Hypothalamus (tissue), 51 donors: ENCODE data around the gene MRPL52.

ENCODE experiments used
- DNase-seq, 51 donors: peaks; one replicate each; lab custom pipeline; 2025; lab: John Stamatoyannopoulos, UW

MRPL52 gene

GRCh38 chr14:22837114-22837749 lies 7.5 kb downstream of the MRPL52 start:
- DNase-seq: peak in 20 of 51 donors; percentile 13 to 57 (median 32)

- peak in 6 of 51 donors; percentile 13 to 37 (median 27) for DNase-seq
These were observed 8.3 kb downstream of the MRPL52 start for GRCh38 chr14:22837750-22838538.

- peak in 3 of 51 donors; percentile 14 to 19 (median 18) for DNase-seq
These were observed 8.9 kb downstream of the MRPL52 start for GRCh38 chr14:22838631-22839041.

GRCh38 chr14:22839159-22839779 lies 9.6 kb downstream of the MRPL52 start:
- no peak for DNase-seq

- DNase-seq: no peak
These were observed 11.6 kb downstream of the MRPL52 start for GRCh38 chr14:22841311-22841710.

GRCh38 chr14:22841769-22842168 lies 12.1 kb downstream of the MRPL52 start:
- no peak for DNase-seq

- no peak for DNase-seq
These were observed 12.8 kb downstream of the MRPL52 start for GRCh38 chr14:22842211-22843122.

- DNase-seq: no peak
These were observed 13.6 kb downstream of the MRPL52 start for GRCh38 chr14:22843123-22843925.

- no peak for DNase-seq
These were observed 14.8 kb downstream of the MRPL52 start for GRCh38 chr14:22844221-22845102.

- no peak for DNase-seq
These were observed 15.4 kb downstream of the MRPL52 start for GRCh38 chr14:22845103-22845394.

GRCh38 chr14:22845821-22846625 lies 16.3 kb downstream of the MRPL52 start:
- no peak for DNase-seq

GRCh38 chr14:22846811-22847307 lies 17.2 kb downstream of the MRPL52 start:
- DNase-seq: no peak

- peak in 1 of 51 donors; percentile 31 for DNase-seq
These were observed 18.1 kb downstream of the MRPL52 start for GRCh38 chr14:22847661-22848341.

- peak in 14 of 51 donors; percentile 8 to 48 (median 26) for DNase-seq
These were observed 18.9 kb downstream of the MRPL52 start for GRCh38 chr14:22848351-22849164.

- peak in 26 of 51 donors; percentile 17 to 76 (median 50) for DNase-seq
These were observed 19.6 kb downstream of the MRPL52 start for GRCh38 chr14:22849212-22849819.
